ENCODE data around the gene INPP5K.
"Not testable (repeated sequence)": the region's sequence is repeated elsewhere in the genome, so short reads cannot be mapped to it uniquely, and the experiment has no call there.

DNA sequence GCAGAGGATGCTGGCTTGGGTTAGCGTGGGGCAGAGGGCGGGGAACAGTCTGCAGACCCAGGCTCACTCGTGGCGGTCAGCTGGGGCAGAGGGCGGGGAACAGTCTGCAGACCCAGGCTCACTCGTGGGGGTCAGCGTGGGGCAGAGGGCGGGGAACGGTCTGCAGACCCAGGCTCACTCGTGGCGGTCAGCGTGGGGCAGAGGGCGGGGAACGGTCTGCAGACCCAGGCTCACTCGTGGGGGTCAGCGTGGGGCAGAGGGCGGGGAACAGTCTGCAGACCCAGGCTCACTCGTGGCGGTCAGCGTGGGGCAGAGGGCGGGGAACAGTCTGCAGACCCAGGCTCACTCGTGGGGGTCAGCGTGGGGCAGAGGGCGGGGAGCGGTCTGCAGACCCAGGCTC is 7.7 kb downstream of the INPP5K start:
- TF ChIP-seq POLR2A (IDR thresholded peaks at IDR 0.05; ENCODE audit: low read depth); POLR2AphosphoS5 (IDR thresholded peaks at IDR 0.05): not testable (repeated sequence)
- TF ChIP-seq, protein P1, sequence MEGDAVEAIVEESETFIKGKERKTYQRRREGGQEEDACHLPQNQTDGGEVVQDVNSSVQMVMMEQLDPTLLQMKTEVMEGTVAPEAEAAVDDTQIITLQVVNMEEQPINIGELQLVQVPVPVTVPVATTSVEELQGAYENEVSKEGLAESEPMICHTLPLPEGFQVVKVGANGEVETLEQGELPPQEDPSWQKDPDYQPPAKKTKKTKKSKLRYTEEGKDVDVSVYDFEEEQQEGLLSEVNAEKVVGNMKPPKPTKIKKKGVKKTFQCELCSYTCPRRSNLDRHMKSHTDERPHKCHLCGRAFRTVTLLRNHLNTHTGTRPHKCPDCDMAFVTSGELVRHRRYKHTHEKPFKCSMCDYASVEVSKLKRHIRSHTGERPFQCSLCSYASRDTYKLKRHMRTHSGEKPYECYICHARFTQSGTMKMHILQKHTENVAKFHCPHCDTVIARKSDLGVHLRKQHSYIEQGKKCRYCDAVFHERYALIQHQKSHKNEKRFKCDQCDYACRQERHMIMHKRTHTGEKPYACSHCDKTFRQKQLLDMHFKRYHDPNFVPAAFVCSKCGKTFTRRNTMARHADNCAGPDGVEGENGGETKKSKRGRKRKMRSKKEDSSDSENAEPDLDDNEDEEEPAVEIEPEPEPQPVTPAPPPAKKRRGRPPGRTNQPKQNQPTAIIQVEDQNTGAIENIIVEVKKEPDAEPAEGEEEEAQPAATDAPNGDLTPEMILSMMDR (IDR thresholded peaks at IDR 0.05): not testable (repeated sequence)
